ENCODE data around the gene SV2B. TPM values are rescaled to one million over a fixed set of nuclear protein-coding genes. Genes with fewer than 3 reads are reported as not detected.

The SV2B gene
- total and polyA plus RNA-seq, 9 of the 15 experiments (the other 6 are each of a cell fraction or from before 2014, with no cell fraction given): 0.01 to 0.25 (median 0.11) TPM

DNA sequence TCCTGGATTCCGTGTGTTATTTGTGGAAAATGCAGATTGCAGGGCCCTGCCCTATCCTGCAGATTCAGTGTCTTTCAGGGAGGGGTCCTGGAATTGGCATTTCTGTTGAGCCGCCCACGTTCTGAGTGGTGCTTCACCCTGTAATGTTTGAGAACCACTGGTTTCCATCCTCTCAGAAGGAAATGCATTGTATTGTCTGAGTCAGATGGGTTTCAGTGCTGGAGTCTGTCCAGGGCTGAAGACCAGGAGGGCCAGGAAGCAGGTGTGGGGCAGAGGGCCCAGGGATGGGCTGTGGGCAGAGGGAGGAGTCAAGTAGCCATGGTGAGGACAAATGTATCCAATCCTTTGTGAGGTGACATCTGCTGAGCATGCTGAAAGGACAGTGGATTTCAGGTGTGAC is 123.8 kb downstream of the SV2B start:
- H2AFZ ChIP-seq (ENCODE audit: low read depth, low read length): no peak overlapping the region
- no peaks in the 10 kb centered on the region for H3K9me3 ChIP-seq (replicated peaks; ENCODE audit: control insufficient read depth, insufficient read depth, low read depth, low read length)
- H3K36me3 ChIP-seq (ENCODE audit: control insufficient read depth, insufficient read depth, low read length): no peaks in the 10 kb centered on the region
- intact Hi-C loops (cut with micrococcal nuclease): loop anchor here (1.0 to 10.0 kb wide), 2 partner anchors 168 to 289 kb away; partner anchors contain the start of genes HDDC3 and UNC45A
- TF ChIP-seq, protein P1, sequence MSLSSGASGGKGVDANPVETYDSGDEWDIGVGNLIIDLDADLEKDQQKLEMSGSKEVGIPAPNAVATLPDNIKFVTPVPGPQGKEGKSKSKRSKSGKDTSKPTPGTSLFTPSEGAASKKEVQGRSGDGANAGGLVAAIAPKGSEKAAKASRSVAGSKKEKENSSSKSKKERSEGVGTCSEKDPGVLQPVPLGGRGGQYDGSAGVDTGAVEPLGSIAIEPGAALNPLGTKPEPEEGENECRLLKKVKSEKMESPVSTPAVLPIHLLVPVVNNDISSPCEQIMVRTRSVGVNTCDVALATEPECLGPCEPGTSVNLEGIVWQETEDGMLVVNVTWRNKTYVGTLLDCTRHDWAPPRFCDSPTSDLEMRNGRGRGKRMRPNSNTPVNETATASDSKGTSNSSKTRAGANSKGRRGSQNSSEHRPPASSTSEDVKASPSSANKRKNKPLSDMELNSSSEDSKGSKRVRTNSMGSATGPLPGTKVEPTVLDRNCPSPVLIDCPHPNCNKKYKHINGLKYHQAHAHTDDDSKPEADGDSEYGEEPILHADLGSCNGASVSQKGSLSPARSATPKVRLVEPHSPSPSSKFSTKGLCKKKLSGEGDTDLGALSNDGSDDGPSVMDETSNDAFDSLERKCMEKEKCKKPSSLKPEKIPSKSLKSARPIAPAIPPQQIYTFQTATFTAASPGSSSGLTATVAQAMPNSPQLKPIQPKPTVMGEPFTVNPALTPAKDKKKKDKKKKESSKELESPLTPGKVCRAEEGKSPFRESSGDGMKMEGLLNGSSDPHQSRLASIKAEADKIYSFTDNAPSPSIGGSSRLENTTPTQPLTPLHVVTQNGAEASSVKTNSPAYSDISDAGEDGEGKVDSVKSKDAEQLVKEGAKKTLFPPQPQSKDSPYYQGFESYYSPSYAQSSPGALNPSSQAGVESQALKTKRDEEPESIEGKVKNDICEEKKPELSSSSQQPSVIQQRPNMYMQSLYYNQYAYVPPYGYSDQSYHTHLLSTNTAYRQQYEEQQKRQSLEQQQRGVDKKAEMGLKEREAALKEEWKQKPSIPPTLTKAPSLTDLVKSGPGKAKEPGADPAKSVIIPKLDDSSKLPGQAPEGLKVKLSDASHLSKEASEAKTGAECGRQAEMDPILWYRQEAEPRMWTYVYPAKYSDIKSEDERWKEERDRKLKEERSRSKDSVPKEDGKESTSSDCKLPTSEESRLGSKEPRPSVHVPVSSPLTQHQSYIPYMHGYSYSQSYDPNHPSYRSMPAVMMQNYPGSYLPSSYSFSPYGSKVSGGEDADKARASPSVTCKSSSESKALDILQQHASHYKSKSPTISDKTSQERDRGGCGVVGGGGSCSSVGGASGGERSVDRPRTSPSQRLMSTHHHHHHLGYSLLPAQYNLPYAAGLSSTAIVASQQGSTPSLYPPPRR (CRISPR knock-in tag; IDR thresholded peaks at IDR 0.05; ENCODE audit: borderline replicate concordance): no peak
- TF ChIP-seq ZNF133 (CRISPR knock-in tag; IDR thresholded peaks at IDR 0.05): no peak
- TF ChIP-seq, protein P2, sequence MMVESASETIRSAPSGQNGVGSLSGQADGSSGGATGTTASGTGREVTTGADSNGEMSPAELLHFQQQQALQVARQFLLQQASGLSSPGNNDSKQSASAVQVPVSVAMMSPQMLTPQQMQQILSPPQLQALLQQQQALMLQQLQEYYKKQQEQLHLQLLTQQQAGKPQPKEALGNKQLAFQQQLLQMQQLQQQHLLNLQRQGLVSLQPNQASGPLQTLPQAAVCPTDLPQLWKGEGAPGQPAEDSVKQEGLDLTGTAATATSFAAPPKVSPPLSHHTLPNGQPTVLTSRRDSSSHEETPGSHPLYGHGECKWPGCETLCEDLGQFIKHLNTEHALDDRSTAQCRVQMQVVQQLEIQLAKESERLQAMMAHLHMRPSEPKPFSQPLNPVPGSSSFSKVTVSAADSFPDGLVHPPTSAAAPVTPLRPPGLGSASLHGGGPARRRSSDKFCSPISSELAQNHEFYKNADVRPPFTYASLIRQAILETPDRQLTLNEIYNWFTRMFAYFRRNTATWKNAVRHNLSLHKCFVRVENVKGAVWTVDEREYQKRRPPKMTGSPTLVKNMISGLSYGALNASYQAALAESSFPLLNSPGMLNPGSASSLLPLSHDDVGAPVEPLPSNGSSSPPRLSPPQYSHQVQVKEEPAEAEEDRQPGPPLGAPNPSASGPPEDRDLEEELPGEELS (CRISPR knock-in tag; IDR thresholded peaks at IDR 0.05; ENCODE audit: borderline replicate concordance): no peak
- ChIA-PET CTCF (ENCODE audit: low intra/inter-chr PET ratio) (interaction anchor here (0.5 to 2.6 kb wide), 5 partner anchors 168 to 930 kb away, joined by 3 to 25 read pairs (median 4); no protein-coding TSS in a partner anchor), POLR2A (no interaction called here)
- no peak overlapping the region for H3K4me2 ChIP-seq (ENCODE audit: insufficient read depth, low read length)
- H3K79me2 ChIP-seq (ENCODE audit: control insufficient read depth, insufficient read depth, low read length): no peaks in the 10 kb centered on the region
- ATAC-seq (no peak), FAIRE-seq (no peak), DNase-seq (ENCODE audit: extremely low read depth in 1 of 4, low spot score in 3 of 4) (no peak)
- H3K27me3 ChIP-seq (ENCODE audit: control insufficient read depth in 2 of 2, insufficient read depth in 2 of 2, low read length in 2 of 2): peaks cover 13 to 32% of the 10 kb centered on the region in 2 experiments
- WGBS (ENCODE audit: insufficient coverage, low coverage, missing lambda C conversion rate): 0% methylated on average over 3 of the region's 3 CpGs
- no peak overlapping the region for H3K4me3 ChIP-seq
- BruUV-seq (replicated peaks): no TSS peak
- H3K9me1 ChIP-seq (ENCODE audit: control insufficient read depth, insufficient read depth, low read length): no peaks in the 10 kb centered on the region
- H3K4me1 ChIP-seq (replicated peaks in 1 of 2; ENCODE audit: control insufficient read depth in 2 of 2, insufficient read depth in 2 of 2, low read length in 2 of 2): no peaks in the 10 kb centered on the region
- no peak overlapping the region for H3K9ac ChIP-seq (ENCODE audit: insufficient read depth in 1 of 2, low read depth in 2 of 2, low read length in 2 of 2)
- H4K20me1 ChIP-seq (replicated peaks; ENCODE audit: control insufficient read depth, insufficient read depth, low read length): no peaks in the 10 kb centered on the region
- H3K27ac ChIP-seq (ENCODE audit: extremely low read depth, low read depth, low read length): no peak overlapping the region
- in situ Hi-C loops (cut with MboI): no loop called here

Measured in K562 (cell line).